Fibroblast of mammary gland (primary cell): ENCODE measurements around the gene SFT2D2.

Source experiments
- DNase-seq: peaks from one replicate; pipeline ENCODE4 v3.0.0-alpha.2; 2010; ENCODE audit warnings: low read depth
- H3K4me3 ChIP-seq: 2 replicates; pipeline ENCODE4 v1.5.1; 2011; ENCODE audit warnings: low read depth, mild to moderate bottlenecking, low read length, moderate library complexity; ENCODE audit not compliant: control insufficient read depth
- CTCF ChIP-seq: conservative IDR thresholded peaks from 2 replicates; pipeline ENCODE4 v1.5.1; 2011; ENCODE audit warnings: low read depth, low read length, inconsistent platforms; ENCODE audit not compliant: control insufficient read depth, insufficient read depth

SFT2D2 gene

GRCh38 chr1:168280296-168280927, 54.6 kb downstream of the SFT2D2 start, which contains the start of gene TBX19:
Gene TBX19, plus strand, starts transcription at chr1:168280877. Its CDS starts 214 bp downstream, at chr1:168281091.
- TF ChIP-seq CTCF, result no peak
- H3K4me3 ChIP-seq, result no peak within 1 kb of the TSS
- DNase-seq, result no peak

GRCh38 chr1:168281603-168282325, 56.0 kb downstream of the SFT2D2 start:
- DNase-seq, result no peak
- no peak overlapping the region for H3K4me3 ChIP-seq
- TF ChIP-seq CTCF, result no peak

GRCh38 chr1:168285521-168285790, 59.7 kb downstream of the SFT2D2 start:
- no peak for TF ChIP-seq CTCF
- no peak for DNase-seq
- no peak overlapping the region for H3K4me3 ChIP-seq

- DNase-seq, result no peak
- H3K4me3 ChIP-seq, result no peak overlapping the region
- no peak for TF ChIP-seq CTCF
Measured at GRCh38 chr1:168285971-168286927, 60.4 kb downstream of the SFT2D2 start.

GRCh38 chr1:168287237-168287664, 61.4 kb downstream of the SFT2D2 start:
- H3K4me3 ChIP-seq, result no peak overlapping the region
- TF ChIP-seq CTCF, result no peak
- DNase-seq, result peak; percentile 59

GRCh38 chr1:168288311-168289052, 62.7 kb downstream of the SFT2D2 start:
- no peak for TF ChIP-seq CTCF
- peak; percentile 28 for DNase-seq

More at GRCh38 chr1:168288311-168289052, 62.7 kb downstream of the SFT2D2 start:
- H3K4me3 ChIP-seq, result no peak overlapping the region
